SH-SY5Y (cell line): ENCODE results near the gene AKT3.

Experiments
- GATA2 ChIP-seq: IDR thresholded peaks from 2 replicates; pipeline ENCODE4 v1.6.1; 2011; ENCODE audit warnings: mild to moderate bottlenecking, low read depth, low read length
- GATA3 ChIP-seq: IDR thresholded peaks from 2 replicates; pipeline ENCODE4 v1.6.1; 2011; ENCODE audit warnings: low read depth, mild to moderate bottlenecking, low read length, moderate library complexity

DNA sequence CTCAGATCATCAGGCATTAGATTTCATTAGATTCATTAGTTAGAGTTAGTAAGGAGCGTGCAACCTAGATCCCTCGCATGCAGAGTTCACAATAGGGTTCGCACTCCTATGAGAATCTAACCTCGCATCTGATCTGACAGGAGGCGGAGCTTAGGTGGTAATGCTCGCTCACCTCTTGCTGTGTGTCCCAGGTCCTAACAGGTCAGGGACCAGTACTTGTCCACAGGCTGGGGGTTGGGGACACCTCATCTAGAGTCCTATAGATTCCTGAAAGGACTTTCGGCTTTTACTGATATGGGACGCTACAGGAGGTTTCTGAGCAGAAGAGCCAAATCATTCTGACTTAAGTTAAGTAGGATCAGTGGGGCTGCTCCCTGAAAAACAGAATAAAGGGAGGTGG lies 91.4 kb downstream of the AKT3 start:
- TF ChIP-seq GATA2 = no peak
- no peak for TF ChIP-seq GATA3
